ENCODE data around the gene OR2F2.

- TF ChIP-seq, protein P1, sequence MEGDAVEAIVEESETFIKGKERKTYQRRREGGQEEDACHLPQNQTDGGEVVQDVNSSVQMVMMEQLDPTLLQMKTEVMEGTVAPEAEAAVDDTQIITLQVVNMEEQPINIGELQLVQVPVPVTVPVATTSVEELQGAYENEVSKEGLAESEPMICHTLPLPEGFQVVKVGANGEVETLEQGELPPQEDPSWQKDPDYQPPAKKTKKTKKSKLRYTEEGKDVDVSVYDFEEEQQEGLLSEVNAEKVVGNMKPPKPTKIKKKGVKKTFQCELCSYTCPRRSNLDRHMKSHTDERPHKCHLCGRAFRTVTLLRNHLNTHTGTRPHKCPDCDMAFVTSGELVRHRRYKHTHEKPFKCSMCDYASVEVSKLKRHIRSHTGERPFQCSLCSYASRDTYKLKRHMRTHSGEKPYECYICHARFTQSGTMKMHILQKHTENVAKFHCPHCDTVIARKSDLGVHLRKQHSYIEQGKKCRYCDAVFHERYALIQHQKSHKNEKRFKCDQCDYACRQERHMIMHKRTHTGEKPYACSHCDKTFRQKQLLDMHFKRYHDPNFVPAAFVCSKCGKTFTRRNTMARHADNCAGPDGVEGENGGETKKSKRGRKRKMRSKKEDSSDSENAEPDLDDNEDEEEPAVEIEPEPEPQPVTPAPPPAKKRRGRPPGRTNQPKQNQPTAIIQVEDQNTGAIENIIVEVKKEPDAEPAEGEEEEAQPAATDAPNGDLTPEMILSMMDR (IDR thresholded peaks at IDR 0.05), result no peak
- no peak for TF ChIP-seq POLR2A (IDR thresholded peaks at IDR 0.05)
Observed at GRCh38 chr7:143973870-143974416, 38.9 kb downstream of the OR2F2 start.
